Esophagus muscularis mucosa (tissue), 3 donors: ENCODE measurements around the gene GRIN3A.

Experiments
- POLR2A ChIP-seq: fragments of 450-650 bp; IDR thresholded peaks from one replicate; pipeline ENCODE4 v1.6.1; 2017; ENCODE audit warnings: antibody characterized with exemption, moderate library complexity, mild to moderate bottlenecking, low read depth
- TF ChIP-seq, protein P1 (sequence below), 3 experiments: fragments of 200-600 bp in 2 of 3; fragments of 450-650 bp in 1 of 3; sonication (generic) in 2 of 3; IDR thresholded peaks; one replicate each; pipeline ENCODE4 v1.5.1; 2017 to 2019; ENCODE audit warnings: antibody characterized with exemption in 3 of 3, mild to moderate bottlenecking in 2 of 3, moderate library complexity in 1 of 3

DNA sequence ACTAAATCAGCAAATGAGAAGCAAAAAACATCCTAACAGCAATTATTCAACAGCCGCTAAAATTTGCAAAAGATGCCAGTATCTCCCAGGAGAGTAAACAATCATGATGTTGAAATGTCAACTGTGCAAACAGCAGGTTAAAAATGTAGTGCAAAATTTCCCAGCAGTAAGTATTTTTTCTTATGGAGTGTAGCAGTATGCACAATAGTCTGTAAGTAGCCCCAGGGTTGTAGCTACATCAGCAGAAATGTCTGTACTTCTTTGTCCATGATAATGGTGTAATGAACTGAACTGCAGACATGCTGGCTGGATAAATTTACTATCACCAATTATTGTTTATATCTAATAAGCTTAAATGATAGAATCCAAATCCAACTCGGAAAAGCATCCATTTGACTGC lies 31.4 kb downstream of the GRIN3A start:
- TF ChIP-seq, protein P1, sequence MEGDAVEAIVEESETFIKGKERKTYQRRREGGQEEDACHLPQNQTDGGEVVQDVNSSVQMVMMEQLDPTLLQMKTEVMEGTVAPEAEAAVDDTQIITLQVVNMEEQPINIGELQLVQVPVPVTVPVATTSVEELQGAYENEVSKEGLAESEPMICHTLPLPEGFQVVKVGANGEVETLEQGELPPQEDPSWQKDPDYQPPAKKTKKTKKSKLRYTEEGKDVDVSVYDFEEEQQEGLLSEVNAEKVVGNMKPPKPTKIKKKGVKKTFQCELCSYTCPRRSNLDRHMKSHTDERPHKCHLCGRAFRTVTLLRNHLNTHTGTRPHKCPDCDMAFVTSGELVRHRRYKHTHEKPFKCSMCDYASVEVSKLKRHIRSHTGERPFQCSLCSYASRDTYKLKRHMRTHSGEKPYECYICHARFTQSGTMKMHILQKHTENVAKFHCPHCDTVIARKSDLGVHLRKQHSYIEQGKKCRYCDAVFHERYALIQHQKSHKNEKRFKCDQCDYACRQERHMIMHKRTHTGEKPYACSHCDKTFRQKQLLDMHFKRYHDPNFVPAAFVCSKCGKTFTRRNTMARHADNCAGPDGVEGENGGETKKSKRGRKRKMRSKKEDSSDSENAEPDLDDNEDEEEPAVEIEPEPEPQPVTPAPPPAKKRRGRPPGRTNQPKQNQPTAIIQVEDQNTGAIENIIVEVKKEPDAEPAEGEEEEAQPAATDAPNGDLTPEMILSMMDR (IDR thresholded peaks at IDR 0.05) = no peak
- no peak for TF ChIP-seq POLR2A
